Tibial artery (tissue), 4 donors: ENCODE measurements around the gene COL28A1.
"Not testable (repeated sequence)": the region's sequence is repeated elsewhere in the genome, so short reads cannot be mapped to it uniquely, and the experiment has no call there.

ENCODE experiments used
- DNase-seq, 2 donors: peaks; one replicate each; pipeline ENCODE4 v3.0.0-alpha.2; 2019
- H3K27ac ChIP-seq, 2 donors: fragments of 200-600 bp; sonication (generic) in 1 of 2; 1 replicate in 1 of 2; 2 replicates in 1 of 2; pipeline ENCODE4 v1.5.1; 2018 to 2019; ENCODE audit warnings: mild to moderate bottlenecking in 1 of 2
- H3K27me3 ChIP-seq, 2 donors: fragments of 200-600 bp; sonication (generic) in 1 of 2; one replicate each; pipeline versions ENCODE4 v1.5.1 to v1.6.0; 2016 to 2019
- H3K36me3 ChIP-seq, 3 donors: fragments of 200-600 bp; sonication (generic) in 2 of 3; one replicate each; pipeline ENCODE4 v1.5.1; 2016 to 2019; ENCODE audit warnings: mild to moderate bottlenecking in 2 of 3
- H3K4me1 ChIP-seq, 4 donors: fragments of 200-600 bp; sonication (generic) in 2 of 4; 1 replicate in 3 of 4; 2 replicates in 1 of 4; pipeline ENCODE4 v1.5.1; 2016 to 2019
- H3K4me3 ChIP-seq, 2 donors: fragments of 200-600 bp; sonication (generic) in 1 of 2; 1 replicate in 1 of 2; 2 replicates in 1 of 2; pipeline ENCODE4 v1.5.1; 2018 to 2019; ENCODE audit warnings: mild to moderate bottlenecking in 2 of 2
- H3K9me3 ChIP-seq, 3 donors: fragments of 200-600 bp; sonication (generic) in 1 of 3; one replicate each; pipeline ENCODE4 v1.5.1; 2016 to 2019
- intact Hi-C: fragments of 100-400 bp; cut with DNase I; formaldehyde crosslinking; loops from one replicate; pipeline ENCODE4 v1.15.0; 2023; ENCODE audit warnings: low total_unique reads
- TF ChIP-seq, protein P1 (sequence below), 2 experiments: fragments of 200-600 bp in 1 of 2; fragments of 450-650 bp in 1 of 2; IDR thresholded peaks; one replicate each; pipeline ENCODE4 v1.5.1; 2017 to 2019; ENCODE audit warnings: antibody characterized with exemption in 2 of 2, mild to moderate bottlenecking in 1 of 2, moderate library complexity in 1 of 2

COL28A1 gene

DNA sequence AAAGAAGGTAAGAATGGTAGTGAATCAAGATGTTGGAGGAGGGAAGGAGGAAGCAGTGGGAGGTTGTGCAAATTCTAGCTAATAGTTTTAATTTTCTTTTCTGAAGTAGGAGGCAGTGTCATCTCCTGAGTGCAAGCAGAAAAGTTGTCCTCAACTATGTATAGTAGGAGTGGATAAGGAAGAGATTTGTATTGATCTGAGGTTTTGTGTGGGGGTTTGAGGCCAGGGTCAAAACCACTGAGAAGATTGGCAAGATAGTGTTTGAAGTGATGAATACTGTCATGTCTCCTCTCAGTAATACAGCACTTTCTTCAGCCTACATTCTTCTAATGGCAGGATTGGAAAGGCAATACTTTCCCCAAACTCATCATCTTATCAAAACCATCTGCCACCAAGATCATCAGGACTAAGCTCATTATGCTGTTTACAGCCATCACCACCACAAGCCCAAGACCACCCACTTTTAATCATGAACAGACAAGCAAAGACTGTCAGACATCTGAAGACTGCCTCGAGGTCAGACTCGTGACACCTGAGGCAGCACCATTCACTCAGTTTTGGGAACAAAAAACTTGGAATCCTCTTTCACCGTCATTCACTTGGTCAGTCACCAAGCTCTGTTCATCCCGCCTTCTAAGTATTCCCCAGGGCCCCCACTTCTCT is 29.5 kb upstream of the COL28A1 start:
- Histone ChIP-seq H3K4me3 (no peak overlapping the region), H3K27me3 (no peaks in the 10 kb centered on the region), H3K36me3 (no peaks in the 10 kb centered on the region), H3K4me1 (peaks cover 0 to 26% (median 18%) of the 10 kb centered on the region in 4 donors), H3K9me3 (no peaks in the 10 kb centered on the region), H3K27ac (no peak overlapping the region)
- TF ChIP-seq, protein P1, sequence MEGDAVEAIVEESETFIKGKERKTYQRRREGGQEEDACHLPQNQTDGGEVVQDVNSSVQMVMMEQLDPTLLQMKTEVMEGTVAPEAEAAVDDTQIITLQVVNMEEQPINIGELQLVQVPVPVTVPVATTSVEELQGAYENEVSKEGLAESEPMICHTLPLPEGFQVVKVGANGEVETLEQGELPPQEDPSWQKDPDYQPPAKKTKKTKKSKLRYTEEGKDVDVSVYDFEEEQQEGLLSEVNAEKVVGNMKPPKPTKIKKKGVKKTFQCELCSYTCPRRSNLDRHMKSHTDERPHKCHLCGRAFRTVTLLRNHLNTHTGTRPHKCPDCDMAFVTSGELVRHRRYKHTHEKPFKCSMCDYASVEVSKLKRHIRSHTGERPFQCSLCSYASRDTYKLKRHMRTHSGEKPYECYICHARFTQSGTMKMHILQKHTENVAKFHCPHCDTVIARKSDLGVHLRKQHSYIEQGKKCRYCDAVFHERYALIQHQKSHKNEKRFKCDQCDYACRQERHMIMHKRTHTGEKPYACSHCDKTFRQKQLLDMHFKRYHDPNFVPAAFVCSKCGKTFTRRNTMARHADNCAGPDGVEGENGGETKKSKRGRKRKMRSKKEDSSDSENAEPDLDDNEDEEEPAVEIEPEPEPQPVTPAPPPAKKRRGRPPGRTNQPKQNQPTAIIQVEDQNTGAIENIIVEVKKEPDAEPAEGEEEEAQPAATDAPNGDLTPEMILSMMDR (IDR thresholded peaks at IDR 0.05): no peak
- intact Hi-C loops: loop anchor here (1.0 kb wide), 1 partner anchor 383 kb away; the partner anchor contains the start of gene C1GALT1
- DNase-seq: no peak

DNA sequence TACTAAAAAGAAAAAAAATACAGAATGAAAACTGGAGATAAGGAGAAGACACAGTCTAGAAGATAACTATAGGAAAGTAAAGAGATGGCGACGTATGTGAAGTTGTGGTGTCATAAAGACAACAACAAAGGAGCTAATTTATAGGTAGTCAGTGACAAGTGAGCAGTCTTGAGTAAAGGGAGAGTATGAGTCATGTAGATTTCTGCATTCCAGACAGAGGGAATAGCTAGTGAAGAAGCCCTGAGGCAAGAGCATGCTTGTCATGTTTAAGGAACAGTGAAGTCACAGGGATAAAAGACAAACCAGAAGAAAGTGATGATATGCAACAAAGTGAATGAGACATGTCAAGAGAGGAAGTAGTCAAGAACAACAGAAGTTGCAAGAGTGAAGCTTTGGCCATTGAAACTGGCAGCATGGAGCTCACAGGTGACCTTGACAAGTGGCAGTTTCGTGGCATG is 28.7 kb upstream of the COL28A1 start:
- no peak for DNase-seq
- no peaks in the 10 kb centered on the region for H3K9me3 ChIP-seq
- H3K27me3 ChIP-seq: no peaks in the 10 kb centered on the region
- TF ChIP-seq, protein P1 (IDR thresholded peaks at IDR 0.05): no peak
- no peaks in the 10 kb centered on the region for H3K36me3 ChIP-seq
- H3K4me3 ChIP-seq: no peak overlapping the region
- intact Hi-C loops: no loop called here
- peaks cover 0 to 21% (median 15%) of the 10 kb centered on the region in 4 donors for H3K4me1 ChIP-seq
- H3K27ac ChIP-seq: no peak overlapping the region

DNA sequence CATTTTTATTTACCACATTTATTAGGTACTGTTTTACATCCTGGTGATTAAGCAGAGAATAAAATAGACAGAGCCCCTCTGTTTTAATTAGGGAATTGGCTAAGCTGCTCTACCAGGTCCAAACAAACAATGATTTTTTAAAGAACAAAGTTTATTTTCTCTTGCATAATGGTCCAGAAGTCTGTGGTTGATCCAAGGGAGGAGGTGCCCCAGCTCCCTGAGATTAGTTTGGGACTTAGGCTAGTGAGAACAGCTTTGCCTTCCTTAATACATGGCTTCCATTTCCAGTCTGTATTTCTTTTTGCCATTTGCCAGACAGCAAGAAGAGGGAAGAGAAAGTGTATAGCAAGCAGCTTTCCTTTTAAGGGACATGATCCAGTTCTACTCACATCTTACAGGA is 28.1 kb upstream of the COL28A1 start:
- Histone ChIP-seq H3K4me1 (peaks cover 0 to 17% (median 13%) of the 10 kb centered on the region in 4 donors), H3K27ac (no peak overlapping the region), H3K27me3 (no peaks in the 10 kb centered on the region), H3K36me3 (no peaks in the 10 kb centered on the region), H3K9me3 (no peaks in the 10 kb centered on the region), H3K4me3 (no peak overlapping the region)
- no peak for DNase-seq
- TF ChIP-seq, protein P1 (IDR thresholded peaks at IDR 0.05): no peak
- intact Hi-C loops: no loop called here

DNA sequence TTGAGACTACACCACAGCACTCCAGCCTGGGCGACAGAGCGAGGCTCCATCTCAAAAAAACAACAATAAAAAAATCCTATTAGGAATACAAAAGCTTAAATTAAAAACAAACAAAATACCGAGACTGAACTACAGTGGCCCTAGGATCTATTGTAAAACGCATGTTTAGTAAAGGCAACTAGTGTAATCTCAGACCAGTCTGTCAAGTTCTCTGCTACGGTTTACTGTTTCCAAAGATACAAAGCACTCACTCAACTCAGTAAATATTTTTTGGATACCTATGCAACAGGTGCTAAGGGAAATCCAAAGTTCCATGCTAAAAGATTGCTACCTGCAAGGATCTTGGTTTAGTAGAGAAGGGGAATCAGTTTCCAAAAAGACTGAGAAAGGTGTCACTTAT is 27.6 kb upstream of the COL28A1 start:
- no peak overlapping the region for H3K4me3 ChIP-seq
- H3K27me3 ChIP-seq: no peaks in the 10 kb centered on the region
- TF ChIP-seq, protein P1 (IDR thresholded peaks at IDR 0.05): no peak
- H3K27ac ChIP-seq: no peak overlapping the region
- H3K4me1 ChIP-seq: peaks cover 0 to 11% (median 8%) of the 10 kb centered on the region in 4 donors
- intact Hi-C loops: no loop called here
- no peaks in the 10 kb centered on the region for H3K9me3 ChIP-seq
- no peak for DNase-seq
- H3K36me3 ChIP-seq: no peaks in the 10 kb centered on the region

DNA sequence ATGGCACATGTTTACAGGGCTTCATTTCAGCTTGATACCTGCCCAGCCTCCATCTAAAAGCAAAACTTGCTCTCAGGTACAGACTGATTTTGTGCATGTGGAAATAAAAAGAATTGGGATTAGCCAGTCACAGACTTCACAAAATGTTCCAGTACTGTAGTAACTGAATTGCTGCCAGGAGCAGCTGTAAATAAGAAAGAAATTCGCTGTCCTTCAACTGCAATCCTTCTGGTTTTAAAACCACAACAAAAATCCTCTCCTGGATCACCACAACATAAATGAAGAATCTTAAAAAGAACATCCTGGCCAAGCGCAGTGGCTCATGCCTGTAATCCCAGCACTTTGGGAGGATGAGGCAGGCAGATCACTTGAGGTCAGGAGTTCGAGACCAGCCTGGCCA is 27.1 kb upstream of the COL28A1 start:
- Histone ChIP-seq H3K4me3 (no peak overlapping the region), H3K36me3 (no peaks in the 10 kb centered on the region), H3K9me3 (no peaks in the 10 kb centered on the region), H3K27me3 (no peaks in the 10 kb centered on the region), H3K27ac (no peak overlapping the region), H3K4me1 (peaks cover 0 to 6% (median 2%) of the 10 kb centered on the region in 4 donors)
- intact Hi-C loops: no loop called here
- TF ChIP-seq, protein P1 (IDR thresholded peaks at IDR 0.05): no peak
- no peak for DNase-seq

DNA sequence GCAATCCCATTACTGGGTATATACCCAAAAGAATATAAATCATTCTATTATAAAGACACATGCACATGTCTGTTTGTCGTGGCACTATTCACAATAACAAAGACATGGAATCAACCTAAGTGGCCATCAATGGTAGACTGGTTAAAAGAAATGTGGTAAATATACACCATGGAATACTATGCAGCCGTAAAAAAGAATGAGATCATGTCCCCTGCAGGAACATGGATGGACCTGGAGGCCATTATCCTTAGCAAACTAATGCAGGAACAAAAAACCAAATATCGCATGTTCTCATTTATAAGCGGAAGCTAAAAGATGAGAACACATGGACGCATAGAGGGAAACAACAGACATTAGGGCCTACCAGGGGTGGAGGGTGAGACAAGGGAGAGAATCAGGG is 25.9 kb upstream of the COL28A1 start:
- intact Hi-C loops, DNase-seq, H3K27me3 ChIP-seq: not testable (repeated sequence)

More for the DNA sequence above, 25.9 kb upstream of the COL28A1 start:
- H3K9me3 ChIP-seq, H3K36me3 ChIP-seq, H3K4me1 ChIP-seq, H3K27ac ChIP-seq, H3K4me3 ChIP-seq: not testable (repeated sequence)
